ENCODE measurements around the gene RGS3. TPM values are rescaled to one million over a fixed set of nuclear protein-coding genes. Genes with fewer than 3 reads are reported as not detected.

Gene RGS3
- total RNA-seq, 2 experiments from 2014 or later, result 22.8 to 32.9 TPM

- CTCF ChIA-PET (ENCODE audit: unreplicated experiment), result no interaction called here
- POLR2A ChIA-PET, result interaction anchor here (0.7 to 2.2 kb wide), 3 partner anchors 10 to 119 kb away, joined by 3 to 5 read pairs (median 4); no protein-coding TSS in a partner anchor
- TF ChIP-seq CTCF (conservative IDR thresholded peaks at IDR 0.05; ENCODE audit: low read length), result no peak
- TF ChIP-seq EZH2phosphoT487 (IDR thresholded peaks at IDR 0.05; ENCODE audit: borderline replicate concordance, low read depth, low read length), result no peak
Measured at GRCh38 chr9:113635586-113635985, 172.1 kb downstream of the RGS3 start.

DNA sequence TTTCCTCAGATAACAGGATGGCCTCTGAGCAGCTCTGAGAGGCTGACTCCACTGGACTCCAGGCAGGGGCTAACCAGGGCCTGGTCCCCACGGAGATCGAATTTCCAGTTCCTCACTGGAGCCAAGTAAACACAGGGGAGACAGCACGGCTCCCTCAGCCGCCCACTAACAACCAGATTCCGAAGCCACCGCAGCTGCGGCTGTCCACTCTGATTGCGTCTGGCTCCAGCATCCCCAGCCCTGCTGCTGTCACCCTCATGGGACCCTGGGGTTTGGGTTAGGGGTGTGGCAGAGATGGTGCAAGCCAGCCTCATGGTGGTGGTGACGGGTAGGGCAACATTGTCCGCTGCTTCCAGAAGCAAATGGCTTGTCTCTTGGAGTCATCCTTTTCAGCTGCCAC is 172.6 kb downstream of the RGS3 start:
- no peak for TF ChIP-seq EZH2phosphoT487 (IDR thresholded peaks at IDR 0.05; ENCODE audit: borderline replicate concordance, low read depth, low read length)
- no peak for TF ChIP-seq CTCF (conservative IDR thresholded peaks at IDR 0.05; ENCODE audit: low read length)
- no peak overlapping the region for H3K4me2 ChIP-seq (ENCODE audit: low read length)
- POLR2A ChIA-PET, result interaction anchor here (0.5 to 2.2 kb wide), 2 partner anchors 10 to 417 kb away, joined by 3 to 5 read pairs; no protein-coding TSS in a partner anchor
- no peak overlapping the region for H3K27ac ChIP-seq (ENCODE audit: low read depth, low read length, poor library complexity, severe bottlenecking)
- no peaks in the 10 kb centered on the region for H3K9me3 ChIP-seq (ENCODE audit: low read length)
- no peak overlapping the region for H3K4me3 ChIP-seq (ENCODE audit: low read depth, low read length, poor library complexity, severe bottlenecking)
- no peaks in the 10 kb centered on the region for H3K9me2 ChIP-seq (ENCODE audit: insufficient read depth, low read length)
- no peak for DNase-seq (ENCODE audit: low spot score)
- no TSS peak for BruUV-seq (replicated peaks)
- no peaks in the 10 kb centered on the region for H3K79me2 ChIP-seq (ENCODE audit: insufficient read depth, low read depth, low read length)
- intact Hi-C loops (cut with micrococcal nuclease; ENCODE audit: unreplicated experiment), result no loop called here
- CTCF ChIA-PET (ENCODE audit: unreplicated experiment), result interaction anchor here (0.6 kb wide), 1 partner anchor 83 kb away, joined by 3 read pairs; no protein-coding TSS in a partner anchor
- H3K36me3 ChIP-seq (ENCODE audit: insufficient read depth, low read length), result no peaks in the 10 kb centered on the region
- H3K4me1 ChIP-seq (ENCODE audit: insufficient read depth, low read length, poor library complexity, severe bottlenecking), result no peaks in the 10 kb centered on the region
- H2AFZ ChIP-seq (ENCODE audit: low read length), result no peak overlapping the region
- no peaks in the 10 kb centered on the region for H4K20me1 ChIP-seq (ENCODE audit: insufficient read depth, low read length)

More at GRCh38 chr9:113635586-113635985, 172.1 kb downstream of the RGS3 start:
- H3K9me2 ChIP-seq (ENCODE audit: insufficient read depth, low read length), result no peaks in the 10 kb centered on the region
- no peak for DNase-seq (ENCODE audit: low spot score)
- no TSS peak for BruUV-seq (replicated peaks)
- no peaks in the 10 kb centered on the region for H4K20me1 ChIP-seq (ENCODE audit: insufficient read depth, low read length)
- H3K27ac ChIP-seq (ENCODE audit: low read depth, low read length, poor library complexity, severe bottlenecking), result no peak overlapping the region
- no peak overlapping the region for H3K4me2 ChIP-seq (ENCODE audit: low read length)
- no peaks in the 10 kb centered on the region for H3K4me1 ChIP-seq (ENCODE audit: insufficient read depth, low read length, poor library complexity, severe bottlenecking)
- no peak overlapping the region for H2AFZ ChIP-seq (ENCODE audit: low read length)
- H3K36me3 ChIP-seq (ENCODE audit: insufficient read depth, low read length), result no peaks in the 10 kb centered on the region
- intact Hi-C loops (cut with micrococcal nuclease; ENCODE audit: unreplicated experiment), result no loop called here
- no peaks in the 10 kb centered on the region for H3K9me3 ChIP-seq (ENCODE audit: low read length)
- H3K4me3 ChIP-seq (ENCODE audit: low read depth, low read length, poor library complexity, severe bottlenecking), result no peak overlapping the region
- no peaks in the 10 kb centered on the region for H3K79me2 ChIP-seq (ENCODE audit: insufficient read depth, low read depth, low read length)

DNA sequence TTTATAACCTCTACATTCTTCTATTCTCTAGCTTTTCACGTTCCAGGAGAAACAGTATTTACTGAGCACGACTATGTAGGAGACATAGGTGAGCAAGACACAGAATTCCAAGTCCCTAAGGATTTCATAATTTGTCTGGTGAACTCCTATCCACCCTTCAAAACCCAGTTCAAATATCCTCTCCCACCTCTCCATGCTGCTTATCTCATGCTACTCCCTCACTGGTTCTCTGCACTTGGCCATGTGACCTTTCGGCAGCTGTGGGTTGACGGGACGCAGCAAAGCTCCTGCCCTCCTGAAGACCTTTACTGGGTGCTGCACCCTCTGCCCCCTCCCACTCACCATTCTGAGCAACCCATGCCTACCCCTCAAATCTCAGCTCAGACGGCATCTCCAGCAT is 173.2 kb downstream of the RGS3 start:
- Histone ChIP-seq H3K79me2 (ENCODE audit: insufficient read depth, low read depth, low read length) (no peaks in the 10 kb centered on the region), H3K4me2 (ENCODE audit: low read length) (no peak overlapping the region), H3K9me2 (ENCODE audit: insufficient read depth, low read length) (no peaks in the 10 kb centered on the region), H2AFZ (ENCODE audit: low read length) (no peak overlapping the region), H3K36me3 (ENCODE audit: insufficient read depth, low read length) (no peaks in the 10 kb centered on the region), H3K9me3 (ENCODE audit: low read length) (no peaks in the 10 kb centered on the region), H3K4me3 (ENCODE audit: low read depth, low read length, poor library complexity, severe bottlenecking) (no peak overlapping the region), H4K20me1 (ENCODE audit: insufficient read depth, low read length) (no peaks in the 10 kb centered on the region), H3K27ac (ENCODE audit: low read depth, low read length, poor library complexity, severe bottlenecking) (no peak overlapping the region), H3K4me1 (ENCODE audit: insufficient read depth, low read length, poor library complexity, severe bottlenecking) (no peaks in the 10 kb centered on the region)
- ChIA-PET POLR2A (interaction anchor here (2.2 kb wide), 1 partner anchor 11 kb away, joined by 5 read pairs; no protein-coding TSS in a partner anchor), CTCF (ENCODE audit: unreplicated experiment) (interaction anchor here (0.6 kb wide), 1 partner anchor 83 kb away, joined by 3 read pairs; no protein-coding TSS in a partner anchor)
- DNase-seq (ENCODE audit: low spot score), result no peak
- intact Hi-C loops (cut with micrococcal nuclease; ENCODE audit: unreplicated experiment), result no loop called here
- BruUV-seq (replicated peaks), result no TSS peak
- TF ChIP-seq EZH2phosphoT487 (IDR thresholded peaks at IDR 0.05; ENCODE audit: borderline replicate concordance, low read depth, low read length) (no peak), CTCF (conservative IDR thresholded peaks at IDR 0.05; ENCODE audit: low read length) (no peak)
